NB4 (cell line): ENCODE measurements around the gene ST3GAL4.
"Not testable (repeated sequence)": the region's sequence is repeated elsewhere in the genome, so short reads cannot be mapped to it uniquely, and the experiment has no call there.

Experiments
- DNase-seq: peaks from one replicate; pipeline ENCODE4 v3.0.0; 2010; ENCODE audit warnings: low read depth
- H3K4me3 ChIP-seq: one replicate; pipeline ENCODE4 v1.5.1; 2011; ENCODE audit warnings: mild to moderate bottlenecking, low read depth, low read length, moderate library complexity
- CTCF ChIP-seq: IDR thresholded peaks from one replicate; pipeline ENCODE4 v1.5.1; 2012; ENCODE audit warnings: low read depth, low read length
- MYC ChIP-seq: IDR thresholded peaks from 2 replicates; pipeline ENCODE4 v1.6.1; 2011; ENCODE audit warnings: low read depth, low read length
- POLR2A ChIP-seq: IDR thresholded peaks from 2 replicates; pipeline ENCODE4 v1.6.1; 2011; ENCODE audit warnings: mild to moderate bottlenecking; ENCODE audit not compliant: insufficient read length; ENCODE audit errors: extremely low read depth
- TF ChIP-seq, protein P1 (sequence below): IDR thresholded peaks from 2 replicates; pipeline ENCODE4 v1.6.1; 2011; ENCODE audit warnings: low read depth, low read length

The ST3GAL4 gene

DNA sequence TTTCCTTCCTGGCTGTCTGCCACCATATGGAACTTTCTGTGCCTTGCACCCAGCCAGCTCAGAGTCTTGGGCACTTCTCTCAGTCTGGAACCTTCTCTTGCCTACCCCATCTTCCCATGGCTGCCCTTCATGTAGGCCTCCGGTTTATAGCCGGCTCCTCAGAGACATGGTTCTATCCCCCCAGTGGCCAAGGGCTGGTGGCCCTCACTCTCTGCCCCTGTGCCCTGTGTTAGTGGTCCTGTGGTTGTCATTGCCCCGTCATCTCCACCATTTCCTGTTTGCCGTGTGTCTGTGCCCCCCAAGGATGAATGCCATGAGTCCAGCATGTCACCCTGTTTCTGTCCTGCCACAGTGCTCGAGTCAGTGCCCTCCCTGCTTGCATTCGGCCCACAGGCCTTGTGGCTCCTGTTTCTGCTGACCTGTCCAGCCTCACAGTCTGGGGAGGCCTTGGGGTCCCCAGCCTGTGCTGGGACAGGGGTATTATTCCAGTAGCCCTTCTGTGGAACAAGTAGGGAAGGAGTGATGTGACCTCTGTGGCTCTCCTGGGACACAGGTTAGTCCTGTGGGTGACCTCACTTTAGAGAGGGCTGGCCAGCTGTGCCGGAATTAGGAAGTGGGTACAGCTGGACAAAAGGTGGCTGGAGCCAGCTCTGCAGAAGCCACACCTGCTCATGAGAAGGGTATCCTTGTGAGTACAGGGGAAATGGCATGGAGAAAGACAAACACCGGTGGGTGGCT lies 30.7 kb downstream of the ST3GAL4 start:
- no peak for TF ChIP-seq MYC
- no peak for TF ChIP-seq CTCF
- TF ChIP-seq POLR2A: no peak
- TF ChIP-seq, protein P1, sequence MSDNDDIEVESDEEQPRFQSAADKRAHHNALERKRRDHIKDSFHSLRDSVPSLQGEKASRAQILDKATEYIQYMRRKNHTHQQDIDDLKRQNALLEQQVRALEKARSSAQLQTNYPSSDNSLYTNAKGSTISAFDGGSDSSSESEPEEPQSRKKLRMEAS: no peak
- no peak for DNase-seq
- H3K4me3 ChIP-seq: no peak overlapping the region

- H3K4me3 ChIP-seq: not testable (repeated sequence)
- peak; percentile 89 for DNase-seq
These were observed 31.2 kb downstream of the ST3GAL4 start for GRCh38 chr11:126386729-126387071.

DNA sequence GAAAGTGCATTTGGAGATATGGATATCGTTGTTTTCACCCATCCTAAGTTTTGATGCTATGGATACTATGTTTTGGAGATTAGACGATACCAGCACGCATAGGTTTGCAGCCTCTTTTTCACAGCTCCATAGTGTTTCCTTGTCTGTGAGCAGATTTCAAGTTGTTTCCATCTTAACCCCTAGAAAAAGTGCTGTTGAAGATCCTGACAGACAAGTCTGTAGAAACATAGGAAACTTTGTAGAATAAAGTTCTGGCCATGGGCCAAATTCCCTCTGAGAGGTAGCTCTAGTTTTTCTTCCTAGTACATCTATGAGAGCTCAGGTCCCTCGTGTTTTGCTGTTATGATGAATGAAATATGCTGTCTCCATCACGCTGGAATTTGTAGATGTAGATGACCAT lies 32.4 kb downstream of the ST3GAL4 start:
- no peak for DNase-seq
- H3K4me3 ChIP-seq: no peak overlapping the region
- no peak for TF ChIP-seq POLR2A
- TF ChIP-seq, protein P1: no peak
- TF ChIP-seq MYC: no peak
- no peak for TF ChIP-seq CTCF

DNA sequence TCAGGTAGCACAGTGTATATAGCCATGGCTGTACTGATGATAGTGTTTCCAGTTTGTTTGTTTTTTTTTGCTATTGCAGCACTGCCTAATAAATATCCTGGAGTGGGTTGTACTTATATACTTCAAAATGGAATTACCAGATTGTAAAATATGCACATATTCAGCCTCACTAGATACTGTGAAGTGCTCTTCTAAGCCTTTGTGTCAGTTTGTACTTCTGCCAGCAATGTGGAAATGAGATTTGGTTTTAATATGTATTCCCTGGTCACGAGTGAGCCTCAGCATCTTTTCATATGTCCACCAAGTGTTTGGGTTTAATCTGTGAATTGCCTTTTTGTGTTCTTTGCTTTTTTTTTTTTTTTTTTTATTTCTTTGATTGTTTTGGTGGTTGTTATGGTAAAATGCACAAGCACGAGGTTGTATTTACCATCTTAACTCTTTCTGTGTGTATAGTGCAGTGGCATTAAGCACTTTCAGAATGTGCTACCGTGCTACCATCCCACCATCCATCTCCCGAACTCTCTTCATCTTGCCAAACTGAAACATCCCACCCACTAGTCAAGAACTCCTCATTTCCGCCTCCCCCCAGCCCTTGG lies 34.9 kb downstream of the ST3GAL4 start:
- TF ChIP-seq CTCF: no peak
- TF ChIP-seq POLR2A: no peak
- TF ChIP-seq MYC: no peak
- TF ChIP-seq, protein P1: no peak
- no peak for DNase-seq
- peak overlapping the region; percentile 45 for H3K4me3 ChIP-seq

GRCh38 chr11:126391286-126391954 lies 35.9 kb downstream of the ST3GAL4 start:
- TF ChIP-seq POLR2A (no peak), CTCF (no peak), MYC (0 out of 2 replicates have a peak, but pooled peaks have one; percentile 29)
- TF ChIP-seq, protein P1: no peak
- H3K4me3 ChIP-seq: peak overlapping the region; percentile 45
- DNase-seq: peak; percentile 76

- DNase-seq: peak; percentile 93
- TF ChIP-seq POLR2A: no peak
- TF ChIP-seq, protein P1: peak; percentile 80
- peak; percentile 52 for TF ChIP-seq CTCF
These were observed 36.6 kb downstream of the ST3GAL4 start for GRCh38 chr11:126391970-126392632.

More at GRCh38 chr11:126391970-126392632, 36.6 kb downstream of the ST3GAL4 start:
- peak overlapping the region; percentile 45 for H3K4me3 ChIP-seq
